Left ventricle myocardium superior (tissue), 1 donor: ENCODE measurements around the gene SGMS1. TPM values are rescaled to one million over a fixed set of nuclear protein-coding genes. Genes with fewer than 3 reads are reported as not detected.
A peak's percentile ranks its signal among the peaks of the same experiment; 100 is the strongest.

ENCODE experiments used
- ATAC-seq: fragments of 200-7000 bp; cut with Tn5 transposase; one replicate; pipeline ENCODE4 v1.9.1; 2020; ENCODE audit warnings: mild to moderate bottlenecking, moderate library complexity
- DNase-seq: peaks from one replicate; pipeline ENCODE4 v3.0.0-alpha.2; 2020
- intact Hi-C: fragments of 100-400 bp; cut with micrococcal nuclease; formaldehyde crosslinking; loops from one replicate; pipeline ENCODE4 v1.11.0; 2022
- total RNA-seq: library from RNA; stranded (reverse); fragmentation: NEBNext Ultra II Directional; extraction: Animal tissue kit (Norgen Biotek cat#: 25700); gene quantifications from one replicate; pipeline ENCODE4 v1.2.1, GENCODE V29; 2021
- donor health status: DM: no; HTN: yes; CAD: no; lungs with severe emphysema.

Gene SGMS1
- total RNA-seq, 1 donor from 2014 or later = 21.9 TPM

DNA sequence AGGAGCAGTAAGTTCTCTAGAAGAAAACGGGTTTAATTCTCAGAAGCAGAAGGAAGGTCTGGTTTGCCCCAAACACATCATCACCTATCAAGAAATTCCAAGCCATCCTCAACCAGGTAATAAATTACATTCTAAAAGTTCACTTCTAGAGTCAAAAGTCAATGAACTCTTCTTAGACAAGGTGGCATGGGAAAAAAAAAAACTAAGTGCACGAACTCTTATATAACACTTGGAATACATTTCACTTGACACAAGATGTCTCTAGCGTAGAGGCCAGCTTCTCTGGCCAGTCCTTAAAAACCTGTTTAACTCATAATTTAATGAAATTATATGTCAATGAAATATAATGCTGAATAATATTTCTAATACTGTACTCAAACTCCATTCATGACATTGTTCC lies 200.3 kb downstream of the SGMS1 start:
- DNase-seq = no peak
- intact Hi-C loops = loop anchor here (10.0 kb wide), 1 partner anchor 129 kb away; no protein-coding TSS in a partner anchor

DNA sequence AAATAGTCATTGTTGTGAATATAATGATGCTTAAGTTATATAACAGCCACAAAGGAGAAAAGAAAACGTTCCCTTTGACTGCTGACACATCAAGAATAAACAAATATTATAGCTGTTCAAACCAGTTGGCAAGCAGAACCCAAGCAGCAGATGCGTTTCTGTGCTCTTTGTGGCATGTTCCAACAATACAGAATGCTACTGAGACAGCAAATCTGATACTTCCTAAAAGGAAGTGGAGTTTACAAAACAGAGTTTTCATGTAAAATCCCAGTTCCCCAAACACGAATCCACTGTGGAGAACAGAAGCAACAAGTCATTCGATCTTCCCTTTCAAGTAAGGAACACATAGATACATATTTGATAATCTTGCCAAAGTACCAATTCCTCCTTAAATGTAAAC lies 201.5 kb downstream of the SGMS1 start:
- ATAC-seq = no peak
- intact Hi-C loops = loop anchor here (10.0 kb wide), 1 partner anchor 127 kb away; no protein-coding TSS in a partner anchor
- DNase-seq = no peak

More for the DNA sequence above, 200.3 kb downstream of the SGMS1 start:
- no peak for ATAC-seq

DNA sequence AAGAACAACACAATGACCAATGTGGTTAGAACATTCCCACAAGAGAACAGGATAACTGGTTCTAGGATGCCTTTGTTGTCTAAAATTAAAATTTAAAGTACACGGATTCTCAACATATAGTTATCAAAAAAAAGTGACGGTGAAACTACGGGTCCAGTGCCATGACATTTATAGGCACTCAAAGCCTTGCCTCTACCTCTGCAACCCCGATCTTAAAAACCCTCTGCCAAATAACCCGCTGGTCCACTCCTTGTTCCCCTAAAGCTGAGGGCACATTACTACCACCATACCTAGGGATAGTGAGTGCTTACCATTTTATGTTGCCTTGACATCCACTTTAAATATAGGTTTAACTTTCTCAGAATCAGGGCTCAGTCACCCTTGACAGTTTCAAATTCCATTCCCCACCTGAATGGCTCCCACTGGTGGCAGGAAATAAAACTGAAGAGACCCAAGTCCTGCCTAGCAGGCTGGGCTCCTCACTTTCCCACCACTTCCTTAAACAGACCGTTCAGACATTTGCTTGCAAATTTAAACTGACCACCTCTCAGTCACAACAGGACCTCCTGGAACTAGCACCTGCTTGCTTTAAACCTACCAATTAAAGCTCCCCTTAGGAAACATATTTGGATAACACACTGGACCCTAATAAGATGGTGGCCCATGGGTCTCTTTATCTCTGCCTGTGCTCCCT lies 202.6 kb downstream of the SGMS1 start:
- ATAC-seq = peak; percentile 25
- no peak for DNase-seq
- intact Hi-C loops = loop anchor here (10.0 kb wide), 1 partner anchor 126 kb away; no protein-coding TSS in a partner anchor

DNA sequence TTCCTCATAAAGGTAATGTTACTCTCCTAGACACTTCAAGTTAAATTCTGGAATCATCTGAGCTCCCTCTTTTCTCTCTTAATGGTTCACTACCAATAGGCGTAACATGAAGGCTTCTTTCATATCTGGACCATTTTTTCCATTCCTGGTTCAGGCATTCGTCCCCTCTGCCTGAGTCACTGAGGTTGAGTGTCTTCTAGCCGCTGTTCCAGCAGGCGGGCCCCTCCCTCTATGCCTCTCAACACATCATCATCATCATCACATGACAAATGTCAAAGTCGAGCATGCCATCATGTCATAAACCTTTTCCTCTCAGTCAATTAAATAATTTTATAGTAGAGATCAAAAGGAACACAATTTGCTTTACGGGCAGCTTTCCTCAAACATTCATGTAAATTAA lies 203.6 kb downstream of the SGMS1 start:
- no peak for DNase-seq
- intact Hi-C loops = loop anchor here (10.0 kb wide), 1 partner anchor 125 kb away; no protein-coding TSS in a partner anchor
- ATAC-seq = no peak

DNA sequence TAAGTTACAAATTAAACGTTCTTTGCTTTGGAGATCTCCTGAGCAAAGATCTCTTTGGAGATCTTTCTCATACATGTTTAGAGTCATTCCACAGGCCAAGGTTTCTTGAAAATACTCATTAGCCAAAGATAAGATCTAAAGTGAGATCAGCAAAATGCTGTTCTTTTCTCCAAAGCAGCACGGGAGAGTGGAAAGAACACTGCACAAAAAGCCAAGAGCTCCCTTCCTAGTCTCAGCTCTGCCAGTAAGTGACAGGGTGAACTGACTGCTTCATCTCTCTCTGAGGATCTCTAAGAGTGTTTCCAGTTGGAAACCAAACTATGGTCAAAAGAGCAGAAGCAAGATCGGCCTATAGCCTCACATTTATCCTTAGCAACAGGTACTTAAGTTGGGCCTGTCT lies 204.0 kb downstream of the SGMS1 start:
- intact Hi-C loops = loop anchor here (10.0 kb wide), 2 partner anchors 125 to 205 kb away; partner anchors contain the start of gene SGMS1
- DNase-seq (no peak), ATAC-seq (no peak)

DNA sequence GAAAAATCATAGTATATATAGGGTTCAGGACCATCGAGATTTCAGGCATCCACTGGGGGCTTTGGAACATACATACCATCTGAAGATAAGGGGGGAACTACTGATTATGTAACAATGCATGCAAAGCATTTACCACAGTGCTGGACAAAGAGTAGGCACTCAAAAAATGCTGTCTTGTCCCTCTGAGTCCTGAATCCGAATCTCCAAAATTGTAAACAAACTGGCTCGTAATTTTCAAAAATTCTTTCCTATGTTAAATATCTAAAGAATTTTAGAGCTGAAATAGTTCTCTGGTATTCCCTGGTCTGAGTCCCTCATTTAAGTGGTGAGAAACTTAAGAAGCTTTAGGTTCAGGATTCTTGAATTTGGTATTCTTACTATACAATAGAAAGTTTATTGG lies 204.7 kb downstream of the SGMS1 start:
- intact Hi-C loops = loop anchor here (10.0 kb wide), 1 partner anchor 206 kb away; the partner anchor contains the start of gene SGMS1

DNA sequence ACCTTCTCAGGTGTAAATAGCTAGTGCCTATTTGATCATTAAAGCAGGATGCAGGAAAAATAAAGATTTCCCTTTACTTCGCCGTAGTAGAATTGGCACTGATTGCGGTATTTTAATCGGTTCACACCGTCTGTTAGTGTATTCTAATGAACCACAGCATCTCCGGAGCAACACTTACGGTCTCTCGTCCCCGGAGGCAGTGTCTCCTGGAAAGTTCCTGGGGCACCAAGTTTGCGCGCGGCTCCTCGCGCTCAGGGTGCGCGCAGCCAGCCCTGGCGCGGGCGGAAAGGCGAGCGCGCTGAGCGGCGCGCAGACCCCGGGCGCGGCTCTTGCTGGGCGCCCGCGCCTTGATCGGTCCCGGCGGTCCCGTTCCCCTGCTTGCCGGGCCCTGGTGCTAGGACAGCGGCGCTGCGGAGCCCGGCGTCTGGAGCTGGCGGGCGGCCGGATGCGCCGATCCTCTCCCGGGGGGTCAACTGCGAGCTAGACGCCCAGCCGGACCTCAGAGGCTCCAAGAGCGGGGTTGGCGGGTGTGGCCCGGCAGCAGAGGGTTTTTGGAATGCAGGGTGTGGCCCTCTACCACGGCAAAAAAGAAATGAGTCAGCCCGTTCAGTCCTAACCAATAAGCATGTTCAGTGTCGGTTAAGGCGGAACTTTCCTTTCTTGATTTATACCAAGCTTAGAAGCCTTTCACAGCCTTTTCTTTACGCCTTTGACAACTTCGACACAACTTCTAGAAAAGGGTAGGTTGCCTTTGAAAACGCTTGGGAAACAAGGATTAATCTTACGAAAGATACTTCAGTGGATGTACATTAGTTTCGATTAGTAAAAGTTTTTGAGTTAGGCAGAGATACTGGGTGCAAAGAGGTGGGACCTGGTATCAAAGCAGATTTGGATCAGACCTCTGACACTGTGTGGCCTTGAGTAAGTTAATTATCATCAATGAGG lies 205.6 kb downstream of the SGMS1 start:
- ATAC-seq = peak; percentile 93
- peak; percentile 86 for DNase-seq
- intact Hi-C loops = loop anchor here (10.0 kb wide), 1 partner anchor 207 kb away; the partner anchor contains the start of gene SGMS1

More for the DNA sequence above, 204.7 kb downstream of the SGMS1 start:
- ATAC-seq = no peak
- DNase-seq = no peak

DNA sequence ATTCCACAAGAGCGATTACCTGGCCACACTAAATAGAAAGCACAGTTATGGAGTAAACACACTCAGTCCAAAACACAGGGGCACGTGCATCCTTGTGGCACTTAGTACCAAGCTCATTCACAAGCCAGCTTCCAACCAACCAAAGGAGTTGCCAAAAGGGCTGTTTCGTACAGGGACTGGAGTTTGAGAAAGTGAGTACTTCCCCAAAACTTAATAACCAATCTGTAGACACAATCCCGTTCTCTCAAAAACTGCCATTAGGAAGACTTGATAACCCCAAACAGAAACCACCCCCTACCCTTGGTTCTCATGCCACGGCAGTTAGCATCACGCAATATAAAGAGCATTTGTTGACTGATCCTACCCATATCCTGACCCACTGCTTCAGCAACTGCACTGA lies 206.3 kb downstream of the SGMS1 start:
- DNase-seq (no peak), ATAC-seq (peak; percentile 14)
- intact Hi-C loops = loop anchor here (10.0 kb wide), 1 partner anchor 207 kb away; the partner anchor contains the start of gene SGMS1

DNA sequence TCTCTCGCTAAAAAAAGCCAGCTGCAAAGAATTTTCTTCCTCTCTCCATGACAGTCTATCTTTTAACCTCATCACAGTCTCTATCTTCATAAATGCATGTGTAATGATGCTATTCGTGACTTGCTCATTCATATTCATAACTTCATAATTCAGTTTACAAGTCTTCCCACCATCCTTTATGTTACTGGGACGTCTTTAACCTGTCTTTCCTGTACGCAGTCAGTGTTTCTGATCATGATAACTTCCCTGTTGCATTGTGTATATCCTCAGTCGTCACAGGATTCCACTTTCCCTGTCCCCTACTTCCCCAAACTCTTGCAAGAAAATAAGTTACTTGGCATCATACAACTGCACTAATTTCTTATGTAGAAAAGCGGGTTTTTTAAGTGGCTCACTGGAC lies 206.9 kb downstream of the SGMS1 start:
- ATAC-seq (no peak), DNase-seq (no peak)
- intact Hi-C loops = loop anchor here (10.0 kb wide), 1 partner anchor 208 kb away; the partner anchor contains the start of gene SGMS1

DNA sequence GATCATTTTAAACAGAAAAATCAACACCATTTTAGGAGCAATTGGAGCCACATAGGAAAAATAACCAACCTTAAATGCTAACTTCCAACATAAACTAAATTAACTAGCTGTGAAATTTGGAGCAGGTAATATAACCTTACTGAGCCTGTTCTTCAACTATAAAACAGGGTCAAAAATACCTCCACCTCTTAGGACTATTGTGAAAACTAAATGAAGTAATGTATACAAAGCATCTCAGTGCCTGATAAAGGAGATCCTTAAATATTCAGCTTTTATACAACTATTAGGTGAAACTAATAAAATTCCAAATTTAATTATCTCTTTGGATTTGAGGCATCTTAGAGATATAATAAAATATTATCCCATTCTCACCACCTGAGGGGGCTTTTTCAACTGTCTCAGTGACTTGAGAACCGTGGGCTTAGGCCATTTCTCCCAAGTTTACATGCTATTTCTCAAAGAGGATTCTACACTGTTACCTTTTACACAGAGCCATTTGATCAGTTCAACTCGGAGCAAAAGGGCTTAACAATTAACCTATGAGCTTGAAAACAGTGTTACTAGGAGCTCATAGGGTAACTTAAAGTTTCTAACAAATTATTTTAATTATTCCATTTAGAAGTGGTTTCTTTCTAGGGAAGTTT lies 207.5 kb downstream of the SGMS1 start:
- intact Hi-C loops = loop anchor here (10.0 kb wide), 1 partner anchor 208 kb away; the partner anchor contains the start of gene SGMS1
- ATAC-seq = no peak
- no peak for DNase-seq

DNA sequence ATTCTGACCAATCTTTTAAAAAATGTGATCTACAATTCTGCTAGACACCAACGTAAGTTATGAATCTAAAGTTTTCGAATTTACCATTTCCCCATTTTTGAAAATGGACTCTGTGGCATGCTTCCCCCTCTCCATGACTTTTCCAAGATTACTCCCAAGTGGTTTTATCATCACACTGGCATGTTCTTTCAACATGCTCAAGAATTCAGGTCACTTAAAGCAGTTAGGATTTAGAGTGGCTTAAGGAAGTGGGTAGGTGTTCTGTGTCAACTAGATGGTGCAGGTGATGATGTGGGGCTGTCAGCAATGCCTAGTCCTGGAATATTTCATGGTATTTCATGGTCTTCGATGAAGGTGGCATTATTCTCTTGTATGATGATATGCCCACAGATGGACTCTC lies 208.5 kb downstream of the SGMS1 start:
- DNase-seq (no peak), ATAC-seq (no peak)
- intact Hi-C loops = loop anchor here (10.0 kb wide), 1 partner anchor 210 kb away; the partner anchor contains the start of gene SGMS1

DNA sequence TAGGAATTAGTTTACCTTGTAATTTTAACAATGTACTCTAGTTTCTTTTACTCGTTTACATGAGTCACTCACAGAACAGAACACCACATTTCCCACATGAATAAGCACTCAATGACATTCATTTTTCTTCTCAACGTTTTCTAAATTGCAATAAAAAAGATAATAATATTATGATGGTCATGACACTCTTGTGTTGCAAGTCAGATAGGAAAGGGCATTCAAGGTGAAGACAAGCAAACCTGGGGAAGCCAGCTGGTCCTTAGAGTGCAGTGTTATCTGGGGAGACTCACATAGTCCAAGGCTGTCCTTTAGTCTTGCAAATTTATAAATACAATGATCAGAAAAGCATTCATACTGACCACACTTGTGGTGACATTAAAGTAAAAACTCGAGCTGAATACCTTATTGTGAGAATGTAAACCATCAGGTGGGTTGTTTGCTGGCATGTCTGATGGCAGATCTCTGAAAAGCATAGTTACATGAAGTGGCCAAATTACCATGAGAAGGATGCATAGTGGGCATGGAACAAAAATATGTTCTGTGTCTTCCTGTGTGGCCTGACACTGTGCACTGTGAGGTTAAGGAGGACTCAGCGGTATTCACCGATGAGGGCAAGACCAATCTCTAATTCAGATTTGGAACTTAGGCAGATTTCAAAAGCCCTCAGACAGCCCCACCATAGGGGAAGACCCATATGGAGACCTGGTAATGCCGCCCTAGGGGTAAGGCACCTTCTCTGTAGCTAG lies 213.5 kb downstream of the SGMS1 start:
- intact Hi-C loops = loop anchor here (10.0 kb wide), 1 partner anchor 215 kb away; the partner anchor contains the start of gene SGMS1
- no peak for DNase-seq
- ATAC-seq = no peak

DNA sequence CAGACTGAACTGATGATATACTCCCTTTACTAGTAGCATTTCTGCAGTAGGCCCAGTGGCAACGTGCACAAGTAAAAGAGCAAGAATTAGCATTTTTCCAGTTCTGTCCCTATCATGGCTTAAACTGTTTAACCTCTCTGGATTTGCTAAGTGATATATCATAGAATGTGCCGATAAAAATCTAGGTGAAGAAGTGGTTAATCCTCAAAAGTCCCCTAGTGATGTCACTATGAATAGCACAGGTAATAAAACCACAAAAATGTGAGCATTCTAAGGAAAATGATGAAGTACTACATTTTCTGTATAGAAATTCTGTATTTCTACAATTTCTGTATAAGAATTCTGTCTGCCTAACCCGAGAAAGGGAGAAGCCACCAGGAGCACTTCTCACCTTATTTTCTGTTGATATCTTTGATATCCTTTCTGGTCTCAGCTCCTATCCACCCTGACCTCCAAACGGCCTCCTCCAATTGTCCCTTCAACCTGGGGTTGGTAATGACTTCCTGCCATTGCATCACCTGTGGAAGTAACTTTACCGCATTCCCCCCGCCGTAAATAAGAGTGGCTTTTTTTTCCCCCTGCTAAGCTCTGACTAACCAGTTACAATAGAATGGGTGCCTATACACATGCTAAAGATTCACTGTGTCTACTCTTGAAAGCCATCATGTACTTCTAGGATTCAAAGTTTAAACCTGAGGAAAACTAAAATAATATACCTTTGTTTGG lies 216.5 kb downstream of the SGMS1 start:
- DNase-seq = no peak
- no peak for ATAC-seq
- intact Hi-C loops = no loop called here

DNA sequence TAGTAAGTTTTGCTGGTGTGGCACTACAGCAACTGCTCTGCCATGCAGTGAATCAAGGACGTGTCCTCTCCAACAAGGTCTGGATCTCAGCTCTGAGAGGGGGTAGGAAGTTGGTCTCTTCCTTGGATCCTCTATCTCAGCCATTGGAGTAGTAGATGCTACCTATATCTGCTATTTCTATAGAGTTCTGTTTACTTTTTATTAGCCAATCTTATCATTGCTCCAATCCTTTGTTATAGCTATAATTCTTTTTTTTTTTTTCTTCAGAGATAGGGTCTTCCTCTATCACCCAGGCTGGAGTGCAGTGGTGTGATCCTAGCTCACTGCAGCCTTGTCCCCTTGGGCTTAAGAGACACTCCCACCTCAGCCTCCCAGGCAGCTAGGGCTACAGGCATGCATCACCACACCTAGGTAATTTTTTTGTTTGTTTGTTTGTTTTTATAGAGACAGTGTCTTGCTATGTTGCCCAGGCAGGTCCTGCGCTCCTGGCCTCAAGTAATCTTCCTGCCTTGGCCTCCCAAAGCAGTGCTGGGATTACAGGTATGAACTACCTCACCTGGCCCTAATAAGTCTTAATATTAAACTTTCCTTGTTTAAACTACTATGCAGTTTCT lies 217.2 kb downstream of the SGMS1 start:
- ATAC-seq (no peak), DNase-seq (no peak)
- intact Hi-C loops = no loop called here

DNA sequence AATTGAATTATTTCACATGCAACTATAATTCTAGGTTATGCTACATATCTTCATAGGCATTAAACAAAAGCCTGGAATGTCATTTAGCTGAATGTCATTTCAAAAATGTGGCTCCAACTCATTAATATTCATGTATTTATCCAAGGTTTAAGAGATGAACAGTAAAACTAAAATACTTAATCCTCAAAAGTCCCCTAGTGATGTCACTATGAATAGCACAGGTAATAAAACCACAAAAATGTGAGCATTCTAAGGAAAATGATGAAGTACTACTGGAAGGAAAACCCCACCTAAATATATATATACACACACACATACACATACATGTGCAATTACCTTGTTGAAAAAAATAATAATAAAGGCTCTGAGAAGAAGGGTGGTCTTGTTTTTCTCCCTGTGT lies 218.0 kb downstream of the SGMS1 start:
- no peak for ATAC-seq
- intact Hi-C loops = no loop called here
- no peak for DNase-seq

DNA sequence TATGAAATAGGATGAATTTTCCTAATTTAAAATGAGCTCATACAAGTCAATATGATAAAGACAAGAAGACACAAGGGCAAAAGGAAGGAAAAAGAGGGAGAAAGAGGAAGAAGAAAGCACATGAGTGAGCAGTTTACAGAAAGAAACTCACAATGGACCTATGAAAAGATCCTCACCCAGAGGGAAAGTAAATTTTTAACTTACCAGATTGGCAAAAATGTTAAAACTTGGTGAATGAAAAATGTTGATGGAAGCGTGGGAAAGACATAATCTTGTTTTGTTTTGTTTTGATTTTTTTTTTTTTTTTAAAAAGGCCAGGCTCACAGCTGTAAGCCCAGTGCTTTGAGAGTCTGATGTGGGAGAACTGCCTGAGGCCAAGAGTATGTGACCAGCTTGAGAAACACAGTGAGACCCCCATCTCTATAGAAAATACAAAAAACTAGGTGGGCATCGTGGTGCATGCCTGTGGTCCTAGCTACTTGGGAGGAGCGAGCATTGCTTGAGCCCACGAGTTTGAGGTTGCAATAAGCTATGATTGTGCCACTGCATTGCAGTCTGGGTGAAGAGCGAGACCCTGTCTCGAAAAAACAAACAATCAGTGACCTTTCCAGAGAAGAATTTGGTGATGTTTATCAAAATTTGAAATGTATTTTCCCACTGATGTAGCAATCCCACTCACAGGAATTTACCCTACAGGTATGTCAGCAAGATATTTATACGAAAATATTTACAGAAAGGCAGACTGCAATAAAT lies 219.6 kb downstream of the SGMS1 start:
- intact Hi-C loops = no loop called here
- ATAC-seq (no peak), DNase-seq (no peak)

DNA sequence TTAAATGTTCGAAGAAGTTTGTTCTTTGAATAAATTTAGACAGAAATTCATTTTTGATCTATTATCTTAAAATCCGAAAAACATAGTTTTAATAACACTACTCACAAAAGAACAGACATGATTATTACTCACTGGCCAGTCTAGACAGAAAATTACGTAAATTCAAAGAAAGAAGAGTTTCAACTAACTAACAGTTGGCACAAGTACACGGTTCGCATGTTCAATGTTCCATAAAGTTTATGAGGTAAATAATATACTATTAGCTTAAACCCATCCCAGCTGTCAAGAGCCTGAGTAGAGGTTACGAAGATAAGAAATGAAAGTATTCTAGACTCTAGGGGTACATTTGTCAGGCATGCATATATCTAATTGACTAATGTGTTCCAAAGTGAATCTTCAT lies 220.7 kb downstream of the SGMS1 start:
- intact Hi-C loops = no loop called here
- DNase-seq (no peak), ATAC-seq (no peak)
